IMR-90 (cell line): ENCODE data around the gene ITCH. TPM values are rescaled to one million over a fixed set of nuclear protein-coding genes. Genes with fewer than 3 reads are reported as not detected.

Experiments
- ATAC-seq: fragments of 200-7000 bp; cut with Tn5 transposase; 2 replicates; pipeline ENCODE4 v1.9.1; 2020; ENCODE audit warnings: low read depth, mild to moderate bottlenecking, moderate library complexity
- BruUV-seq: library from RNA; stranded (reverse); fragments of 400-500 nt; replicated peaks from 2 replicates; lab custom pipeline; 2021; lab: Mats Ljungman, UMichigan
- CTCF ChIA-PET: fragments of 300-600 bp; formaldehyde crosslinking; extraction: SDS; loops from one replicate; lab custom pipeline; 2021; ENCODE audit warnings: antibody characterized with exemption; lab: Yijun Ruan, JAX
- POLR2A ChIA-PET: fragments of 300-600 bp; sonication (Branson Sonifier 250); formaldehyde crosslinking; loops from one replicate; lab custom pipeline; 2022; ENCODE audit warnings: antibody characterized with exemption; ENCODE audit not compliant: unreplicated experiment; lab: Charles Lee
- DNase-seq: peaks from one replicate; pipeline ENCODE4 v3.0.0; 2013
- H2AFZ ChIP-seq: replicated peaks from 2 replicates; pipeline ENCODE3; 2013; ENCODE audit warnings: low read length, mild to moderate bottlenecking; ENCODE audit not compliant: poor library complexity
- H2AK5ac ChIP-seq: 2 replicates; pipeline ENCODE4 v1.6.1; 2013; ENCODE audit warnings: low read depth, low read length, inconsistent platforms
- H2AK9ac ChIP-seq: replicated peaks from 2 replicates; pipeline ENCODE3; 2013; ENCODE audit warnings: mild to moderate bottlenecking, low read depth, low read length, moderate library complexity; ENCODE audit not compliant: poor library complexity
- H2BK120ac ChIP-seq: 2 replicates; pipeline ENCODE4 v1.6.1; 2013; ENCODE audit warnings: low read depth, low read length, inconsistent platforms
- H2BK15ac ChIP-seq: 3 replicates; pipeline ENCODE4 v1.6.1; 2013; ENCODE audit warnings: low read depth, low read length, inconsistent platforms
- H2BK20ac ChIP-seq: 2 replicates; pipeline ENCODE4 v1.6.1; 2013; ENCODE audit warnings: low read depth, mild to moderate bottlenecking, inconsistent platforms, low read length, moderate library complexity
- H2BK5ac ChIP-seq: 2 replicates; pipeline ENCODE4 v1.6.1; 2013; ENCODE audit warnings: mild to moderate bottlenecking, low read depth, low read length, inconsistent platforms; ENCODE audit not compliant: poor library complexity, severe bottlenecking
- H3K14ac ChIP-seq: replicated peaks from 2 replicates; pipeline ENCODE4 v1.6.1; 2013; ENCODE audit warnings: low read depth, low read length, inconsistent platforms
- H3K18ac ChIP-seq: 2 replicates; pipeline ENCODE4 v1.6.1; 2013; ENCODE audit warnings: low read depth, low read length, control low read depth
- H3K23ac ChIP-seq: 2 replicates; pipeline ENCODE4 v1.6.1; 2013; ENCODE audit warnings: low read depth, low read length, inconsistent platforms
- H3K27ac ChIP-seq: 2 replicates; pipeline ENCODE4 v1.5.1; 2013; ENCODE audit warnings: mild to moderate bottlenecking, control low read depth, low read length; ENCODE audit not compliant: insufficient read depth
- H3K27me3 ChIP-seq: 2 replicates; pipeline ENCODE4 v1.6.1; 2013; ENCODE audit warnings: low read length; ENCODE audit not compliant: control insufficient read depth, insufficient read depth
- H3K36me3 ChIP-seq: 2 replicates; pipeline ENCODE4 v1.6.1; 2013; ENCODE audit warnings: low read length, mixed read lengths; ENCODE audit not compliant: control insufficient read depth, insufficient read depth
- H3K4ac ChIP-seq: 2 replicates; pipeline ENCODE4 v1.6.1; 2013; ENCODE audit warnings: low read depth, low read length, inconsistent platforms
- H3K4me1 ChIP-seq: 2 replicates; pipeline ENCODE4 v1.6.1; 2013; ENCODE audit warnings: low read length, mixed read lengths; ENCODE audit not compliant: control insufficient read depth, insufficient read depth
- H3K4me2 ChIP-seq: 2 replicates; pipeline ENCODE4 v1.6.1; 2013; ENCODE audit warnings: low read depth, mild to moderate bottlenecking, control low read depth, low read length, moderate library complexity
- H3K4me3 ChIP-seq: 2 replicates; pipeline ENCODE4 v1.5.1; 2013; ENCODE audit warnings: low read depth, mild to moderate bottlenecking, control low read depth, low read length, moderate library complexity; ENCODE audit not compliant: insufficient read depth
- H3K56ac ChIP-seq: 2 replicates; pipeline ENCODE4 v1.6.1; 2013; ENCODE audit warnings: low read length, inconsistent platforms; ENCODE audit not compliant: insufficient read depth; ENCODE audit errors: extremely low read depth
- H3K79me1 ChIP-seq, 2 experiments: 2 replicates each; pipeline ENCODE4 v1.6.1; 2013; ENCODE audit warnings: low read length in 2 of 2, inconsistent platforms in 1 of 2, low read depth in 1 of 2
- H3K9ac ChIP-seq: 2 replicates; pipeline ENCODE4 v1.6.1; 2013; ENCODE audit warnings: low read depth, low read length, control low read depth
- H3K9me1 ChIP-seq: 2 replicates; pipeline ENCODE4 v1.6.1; 2013; ENCODE audit warnings: low read length, inconsistent platforms; ENCODE audit not compliant: insufficient read depth
- H3K9me3 ChIP-seq: 2 replicates; pipeline ENCODE4 v1.6.1; 2013; ENCODE audit warnings: low read length; ENCODE audit not compliant: control insufficient read depth, insufficient read depth
- H4K20me1 ChIP-seq: 2 replicates; pipeline ENCODE4 v1.6.1; 2013; ENCODE audit warnings: low read length, inconsistent platforms; ENCODE audit not compliant: insufficient read depth
- H4K5ac ChIP-seq: 2 replicates; pipeline ENCODE4 v1.6.1; 2013; ENCODE audit warnings: mild to moderate bottlenecking, low read depth, low read length, control low read depth
- H4K8ac ChIP-seq, 2 experiments: 2 replicates each; pipeline ENCODE4 v1.6.1; 2013; ENCODE audit warnings: low read depth in 2 of 2, low read length in 2 of 2, control low read depth in 1 of 2, inconsistent platforms in 1 of 2
- H4K91ac ChIP-seq: 2 replicates; pipeline ENCODE4 v1.6.1; 2013; ENCODE audit warnings: low read depth, low read length, inconsistent platforms; ENCODE audit not compliant: insufficient read depth
- MAFK ChIP-seq: IDR thresholded peaks from 2 replicates; pipeline ENCODE4 v1.6.1; 2012; ENCODE audit warnings: low read depth, low read length, improper control_type of control experiment
- MXI1 ChIP-seq: IDR thresholded peaks from 2 replicates; pipeline ENCODE4 v1.6.1; 2012; ENCODE audit warnings: low read depth, mild to moderate bottlenecking, low read length, moderate library complexity, borderline replicate concordance
- NFE2L2 ChIP-seq: fragments of 150-350 bp; IDR thresholded peaks from 2 replicates; pipeline ENCODE4 v1.6.1; 2016; ENCODE audit warnings: low read depth, mild to moderate bottlenecking, low read length
- POLR2A ChIP-seq: IDR thresholded peaks from 2 replicates; pipeline ENCODE4 v1.6.1; 2012; ENCODE audit warnings: mild to moderate bottlenecking, low read depth, low read length
- RCOR1 ChIP-seq: IDR thresholded peaks from 2 replicates; pipeline ENCODE4 v1.6.1; 2012; ENCODE audit warnings: mild to moderate bottlenecking, low read length, improper control_type of control experiment; ENCODE audit not compliant: insufficient replicate concordance
- SMC3 ChIP-seq: fragments of 150-350 bp; IDR thresholded peaks from 2 replicates; pipeline ENCODE4 v1.6.1; 2016; ENCODE audit warnings: low read depth, mild to moderate bottlenecking, antibody characterized with exemption, low read length, moderate library complexity
- WGBS, 2 experiments: methylation state at CpG; one replicate each; pipeline versions ENCODE4 v1.1.5 to v1.1.7; 2013; ENCODE audit warnings: missing lambda C conversion rate in 2 of 2; ENCODE audit not compliant: insufficient read length in 1 of 2; ENCODE audit errors: extremely low coverage in 2 of 2; 5-methylcytosine and 5-hydroxymethylcytosine counted together
- dilution Hi-C: fragments of 300-500 bp; cut with HindIII; formaldehyde crosslinking; loops from one replicate; pipeline ENCODE4 v1.14.3; 2018; ENCODE audit warnings: low sequenced_read_pairs; ENCODE audit not compliant: unreplicated experiment
- in situ Hi-C: fragments of 300-500 bp; cut with MboI; formaldehyde crosslinking; loops from 3 replicates; pipeline ENCODE4 v1.14.3; 2019; ENCODE audit warnings: low sequenced_read_pairs, inconsistent platforms, mixed read lengths
- intact Hi-C: fragments of 100-400 bp; cut with micrococcal nuclease; formaldehyde crosslinking; loops from 2 replicates; pipeline ENCODE4 v1.10.0; 2022
- polyA plus RNA-seq, 3 experiments: library from polyadenylated mRNA; depleted of rRNA; stranded (reverse); fragments of >200 nt; gene quantifications; 2 replicates each; pipeline ENCODE4 v1.2.3, GENCODE V29; 2012; ENCODE audit warnings: low replicate concordance in 1 of 3
- total RNA-seq: library from RNA; depleted of rRNA; stranded (reverse); fragments of >200 nt; gene quantifications from 2 replicates; pipeline ENCODE4 v1.2.3, GENCODE V29; 2012
- TF ChIP-seq, protein P1 (sequence below): fragments of 150-350 bp; IDR thresholded peaks from 2 replicates; pipeline ENCODE4 v1.6.1; 2016; ENCODE audit warnings: low read depth, mild to moderate bottlenecking, low read length, moderate library complexity, borderline replicate concordance

ITCH gene
- total and polyA plus RNA-seq, 2 of the 4 experiments (the other 2 are of a cell fraction), result 12.7 to 94.6 TPM

DNA sequence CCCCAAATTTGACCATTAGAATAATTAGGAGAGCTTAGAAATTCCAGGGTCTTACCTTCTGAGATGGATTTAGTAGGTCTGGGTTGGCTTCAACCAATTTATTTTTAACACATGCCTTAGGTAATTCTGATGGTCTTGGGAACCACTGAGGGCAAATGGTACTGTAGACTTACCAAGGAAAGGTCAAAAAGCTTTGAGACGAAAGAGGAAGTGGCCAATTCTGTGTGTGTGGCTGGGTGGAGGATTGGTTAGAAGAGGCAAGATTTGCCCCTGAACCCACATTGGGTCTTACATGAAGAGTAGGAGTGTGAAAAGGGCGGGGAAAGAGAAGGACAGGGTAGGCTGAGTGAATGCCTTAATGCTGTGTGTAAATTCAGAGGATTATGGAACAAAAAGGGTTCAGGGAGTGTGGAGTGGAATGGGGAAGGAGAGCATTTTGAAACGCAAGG, 2.7 kb downstream of the ITCH start (continued):
- TF ChIP-seq, protein P1, sequence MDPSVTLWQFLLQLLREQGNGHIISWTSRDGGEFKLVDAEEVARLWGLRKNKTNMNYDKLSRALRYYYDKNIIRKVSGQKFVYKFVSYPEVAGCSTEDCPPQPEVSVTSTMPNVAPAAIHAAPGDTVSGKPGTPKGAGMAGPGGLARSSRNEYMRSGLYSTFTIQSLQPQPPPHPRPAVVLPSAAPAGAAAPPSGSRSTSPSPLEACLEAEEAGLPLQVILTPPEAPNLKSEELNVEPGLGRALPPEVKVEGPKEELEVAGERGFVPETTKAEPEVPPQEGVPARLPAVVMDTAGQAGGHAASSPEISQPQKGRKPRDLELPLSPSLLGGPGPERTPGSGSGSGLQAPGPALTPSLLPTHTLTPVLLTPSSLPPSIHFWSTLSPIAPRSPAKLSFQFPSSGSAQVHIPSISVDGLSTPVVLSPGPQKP, result no peak
- no peak for TF ChIP-seq MAFK
- no peak for TF ChIP-seq RCOR1

DNA sequence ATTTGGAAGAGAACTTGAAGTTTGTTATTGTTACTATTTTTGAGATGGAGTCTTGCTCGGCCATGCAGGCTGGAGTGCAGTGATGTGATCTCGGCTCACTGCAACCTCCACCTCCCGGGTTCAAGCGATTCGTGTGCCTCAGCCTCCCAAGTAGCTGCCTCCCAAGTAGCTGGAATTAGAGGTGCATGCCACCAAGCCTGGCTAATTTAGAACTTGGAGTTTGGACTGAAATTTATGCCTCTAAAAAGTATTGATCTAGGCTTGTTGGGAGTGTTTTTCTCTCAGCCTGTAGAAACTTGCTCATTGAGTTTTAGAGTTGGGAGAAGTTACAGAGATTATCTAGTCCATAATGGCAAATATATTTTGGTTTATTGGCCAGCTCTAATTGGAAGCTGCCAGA, 4.1 kb downstream of the ITCH start:
- Histone ChIP-seq H3K9ac (no peak overlapping the region), H2BK120ac (no peak overlapping the region), H2BK5ac (no peak overlapping the region), H2AK5ac (no peak overlapping the region), H4K8ac (no peak overlapping the region), H3K4me3 (no peak overlapping the region), H3K9me3 (no peaks in the 10 kb centered on the region), H3K4me2 (no peak overlapping the region), H4K5ac (no peak overlapping the region), H3K18ac (no peak overlapping the region), H3K23ac (no peak overlapping the region), H3K9me1 (peaks cover 16% of the 10 kb centered on the region), H2BK15ac (no peak overlapping the region), H2BK20ac (no peak overlapping the region), H3K36me3 (peaks cover 26% of the 10 kb centered on the region), H3K4ac (no peak overlapping the region), H4K20me1 (peaks cover 71% of the 10 kb centered on the region), H3K4me1 (peaks cover 6% of the 10 kb centered on the region; the same call in 1 of the 2 replicates), H3K79me1 (peaks cover 19 to 67% of the 10 kb centered on the region in 2 experiments), H2AFZ (no peak overlapping the region), H3K27ac (no peak overlapping the region), H3K27me3 (no peaks in the 10 kb centered on the region), H2AK9ac (no peak overlapping the region), H4K91ac (no peak overlapping the region), H3K56ac (no peak overlapping the region), H3K14ac (no peak overlapping the region)
- no CpG with 5 or more reads among the region's 5 CpGs for WGBS, 2 experiments
- dilution Hi-C loops, result no loop called here
- CTCF ChIA-PET, result interaction anchor here (0.6 to 1.1 kb wide), 3 partner anchors 17 to 54 kb away, joined by 3 to 5 read pairs (median 3); no protein-coding TSS in a partner anchor
- intact Hi-C loops, result no loop called here
- no TSS peak for BruUV-seq
- POLR2A ChIA-PET, result no interaction called here
- ATAC-seq (no peak), DNase-seq (no peak)
- TF ChIP-seq POLR2A (no peak), NFE2L2 (no peak), MXI1 (no peak), SMC3 (no peak)
- TF ChIP-seq, protein P1, result no peak
- in situ Hi-C loops, result no loop called here
